A549 treated with AZD2906 at 1 μM for 4 hours (cell line): ENCODE results near the gene TNNT3. TPM values are rescaled to one million over a fixed set of nuclear protein-coding genes. Genes with fewer than 3 reads are reported as not detected.

ENCODE experiments used
- total RNA-seq: library from RNA; stranded (reverse); fragments of 200-300 nt; extraction: Qiagen RNA extraction; gene quantifications from 5 replicates; pipeline ENCODE4 v1.2.3, GENCODE V29; 2022

TNNT3 gene
- 0.10 to 0.26 TPM (median 0.11 TPM) in 3 of 5 replicates, not detected in the others for total RNA-seq

DNA sequence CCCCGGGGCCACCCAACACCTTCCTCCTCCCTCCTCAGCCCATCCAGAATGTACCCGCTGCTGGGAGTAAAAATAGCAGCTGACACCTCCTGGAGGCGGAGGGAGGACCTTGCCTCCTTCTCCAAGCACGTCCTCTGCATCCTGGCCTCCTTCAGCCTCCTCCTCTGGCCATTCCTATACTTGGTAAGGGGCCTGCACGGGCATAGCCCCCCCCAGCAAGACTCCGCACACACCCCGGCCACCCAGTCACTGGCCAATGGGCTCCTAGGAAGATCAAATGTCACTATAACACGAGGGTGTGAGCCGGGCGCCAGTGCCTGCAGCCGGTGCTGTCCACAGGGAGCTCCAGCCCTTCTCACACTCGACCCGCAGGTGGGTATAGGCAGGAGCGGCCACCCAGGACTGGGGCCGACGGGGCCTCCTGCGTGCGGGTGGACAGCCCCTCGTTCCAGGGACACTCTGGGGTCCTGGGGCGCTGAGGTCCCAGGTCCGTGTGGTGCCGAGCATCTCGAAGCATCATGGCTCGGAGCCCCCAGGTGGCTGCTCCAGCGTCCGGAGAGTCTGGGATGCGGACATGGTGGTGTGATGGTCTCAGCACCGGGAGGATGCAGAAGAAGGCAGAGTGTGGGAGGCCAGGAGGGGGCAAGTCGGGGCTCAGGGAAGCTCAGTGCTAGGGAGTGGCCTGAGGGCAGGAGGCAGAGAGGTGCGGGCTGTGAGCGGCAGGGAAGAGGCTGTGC, at the start of gene TNNT3:
TNNT3 (plus strand) TSS at position 313 of the 737 bp plus-strand sequence. CDS start 3,172 bp downstream, outside the sequence.

DNA sequence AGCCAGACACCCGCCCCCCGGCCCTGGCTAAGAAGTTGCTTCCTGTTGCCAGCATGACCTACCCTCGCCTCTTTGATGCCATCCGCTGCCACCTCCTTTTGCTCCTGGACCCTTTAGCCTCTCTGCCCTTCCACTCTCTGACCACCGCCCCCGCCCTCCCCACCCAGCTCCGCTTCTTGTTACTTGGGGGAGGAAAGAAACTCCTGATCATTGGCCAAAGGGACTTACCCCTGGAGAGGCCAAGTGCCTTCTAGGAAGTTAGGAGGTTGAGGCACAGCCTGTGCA, 27.7 kb upstream of the TNNT3 start, which contains the start of gene PRR33:
PRR33 (minus strand) TSS at position 65 of the 285 bp plus-strand sequence. CDS start 1,311 bp downstream, outside the sequence.

DNA sequence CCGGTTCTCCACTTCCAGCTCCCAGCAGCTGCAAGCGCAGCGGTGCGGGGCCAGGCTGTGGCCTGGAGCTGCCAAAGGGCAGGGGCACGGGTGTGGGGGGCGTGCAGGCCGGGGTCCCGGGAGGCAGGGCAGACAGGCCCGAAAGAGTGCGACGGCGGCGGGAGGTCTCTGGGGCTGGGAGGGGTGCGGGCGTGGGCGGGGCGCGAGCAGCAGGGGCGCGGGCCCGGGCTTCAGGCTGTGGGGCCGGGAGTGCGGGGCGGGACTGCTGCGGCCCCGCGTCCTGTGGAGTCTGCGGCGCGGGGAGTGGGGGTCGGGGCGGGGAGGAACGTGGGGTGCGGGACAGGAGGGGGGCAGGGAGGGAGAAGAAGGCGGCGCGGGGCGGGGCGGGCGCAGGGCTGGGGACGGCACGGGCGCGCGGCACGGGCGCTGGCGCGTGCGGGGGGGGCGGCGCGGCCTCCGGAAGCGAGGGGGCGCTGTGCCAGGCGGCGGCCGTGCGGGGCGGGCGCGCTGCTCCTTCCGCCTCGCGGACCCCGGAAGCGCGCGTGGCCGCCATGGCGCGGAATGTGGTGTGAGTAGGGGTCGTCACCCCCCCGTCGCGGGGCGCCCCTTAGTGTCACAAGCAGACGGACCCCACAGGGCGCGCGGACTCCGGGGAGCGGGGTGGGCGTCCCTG, 27.4 kb downstream of the TNNT3 start, which contains the start of gene MRPL23:
MRPL23 (plus strand) TSS at position 521 of the 673 bp plus-strand sequence; CDS start at position 552, 31 bp downstream.

Other genes with a start within 250 kb of the TNNT3 start
- gene KRTAP5-6, start 222.5 kb upstream of the TNNT3 start, total RNA-seq, result not detected in 5 replicates
- gene IFITM10, start 169.1 kb upstream of the TNNT3 start, total RNA-seq, result 1.1 to 2.1 TPM (median 1.4 TPM) in 5 replicates
- 397 to 634 TPM (median 550 TPM) in 5 replicates for gene CTSD, start 155.8 kb upstream of the TNNT3 start, total RNA-seq
- gene SYT8, start 84.7 kb upstream of the TNNT3 start, total RNA-seq, result 0.43 to 1.1 TPM (median 0.55 TPM) in 5 replicates
- gene TNNI2, start 80.7 kb upstream of the TNNT3 start, total RNA-seq, result 0.25 to 0.40 TPM (median 0.28 TPM) in 4 of 5 replicates, not detected in the other
- gene LSP1, start 66.6 kb upstream of the TNNT3 start, total RNA-seq, result 1.6 to 2.3 TPM (median 1.8 TPM) in 5 replicates
- not detected in 5 replicates for gene PRR33, start 27.8 kb upstream of the TNNT3 start, total RNA-seq
- gene MRPL23, start 27.6 kb downstream of the TNNT3 start, total RNA-seq, result 138 to 166 TPM (median 157 TPM) in 5 replicates
- gene H19, start 78.1 kb downstream of the TNNT3 start, total RNA-seq, result 11.0 to 21.2 TPM (median 17.5 TPM) in 5 replicates
- 1.7 to 2.9 TPM (median 2.4 TPM) in 5 replicates for gene IGF2, start 219.7 kb downstream of the TNNT3 start, total RNA-seq
- not detected in 5 replicates for gene INS, start 241.5 kb downstream of the TNNT3 start, total RNA-seq